HepG2 (cell line): ENCODE results near the gene MTSS2. TPM values are rescaled to one million over a fixed set of nuclear protein-coding genes. Genes with fewer than 3 reads are reported as not detected.

Experiments
- AHR ChIP-seq: IDR thresholded peaks from 2 replicates; pipeline ENCODE4 v1.6.1; 2018; ENCODE audit warnings: missing genetic modification reagents, missing compliant biosample characterization
- BCLAF1 ChIP-seq: fragments of 450-650 bp; IDR thresholded peaks from 2 replicates; pipeline ENCODE4 v1.6.1; 2017; ENCODE audit warnings: mild to moderate bottlenecking
- CSRNP2 ChIP-seq: sonication (generic); formaldehyde crosslinking; conservative IDR thresholded peaks from 2 replicates; pipeline ENCODE4 v1.8.0; 2022; ENCODE audit warnings: low read depth, missing genetic modification reagents
- E2F5 ChIP-seq: sonication (generic); formaldehyde crosslinking; conservative IDR thresholded peaks from 2 replicates; pipeline ENCODE4 v1.4.0; 2020; ENCODE audit warnings: missing genetic modification reagents
- ESRRA ChIP-seq: sonication (generic); formaldehyde crosslinking; IDR thresholded peaks from 2 replicates; pipeline ENCODE4 v1.5.1; 2020; ENCODE audit warnings: mild to moderate bottlenecking, low read depth, missing genetic modification reagents
- HDAC2 ChIP-seq: sonication (generic); formaldehyde crosslinking; IDR thresholded peaks from 2 replicates; pipeline ENCODE4 v1.4.0; 2020; ENCODE audit warnings: missing genetic modification reagents
- IRF2 ChIP-seq: IDR thresholded peaks from 2 replicates; pipeline ENCODE4 v1.6.1; 2018; ENCODE audit warnings: missing genetic modification reagents, missing compliant biosample characterization
- MED13 ChIP-seq: sonication (generic); formaldehyde crosslinking; IDR thresholded peaks from 2 replicates; pipeline ENCODE4 v1.5.0; 2020; ENCODE audit warnings: missing genetic modification reagents
- MYNN ChIP-seq: sonication (generic); formaldehyde crosslinking; IDR thresholded peaks from 2 replicates; pipeline ENCODE4 v1.4.0; 2020; ENCODE audit warnings: mild to moderate bottlenecking, low read depth, missing genetic modification reagents
- NFATC3 ChIP-seq: sonication (generic); formaldehyde crosslinking; IDR thresholded peaks from 2 replicates; pipeline ENCODE4 v1.5.1; 2020; ENCODE audit warnings: mild to moderate bottlenecking, missing genetic modification reagents
- SRF ChIP-seq: IDR thresholded peaks from 2 replicates; pipeline ENCODE4 v1.6.1; 2011; ENCODE audit warnings: mild to moderate bottlenecking, low read depth, low read length, moderate library complexity
- ZFP90 ChIP-seq: sonication (generic); formaldehyde crosslinking; IDR thresholded peaks from 2 replicates; pipeline ENCODE4 v1.8.0; 2022; ENCODE audit warnings: missing genetic modification reagents, mild to moderate bottlenecking, inconsistent platforms, borderline replicate concordance
- ZKSCAN1 ChIP-seq: fragments of 150-350 bp; IDR thresholded peaks from 2 replicates; pipeline ENCODE4 v1.6.1; 2014; ENCODE audit warnings: low read length
- ZKSCAN8 ChIP-seq: IDR thresholded peaks from 2 replicates; pipeline ENCODE4 v1.6.1; 2016; ENCODE audit warnings: borderline replicate concordance, missing genetic modification reagents, missing compliant biosample characterization
- ZMYM2 ChIP-seq: sonication (generic); formaldehyde crosslinking; IDR thresholded peaks from 2 replicates; pipeline ENCODE4 v1.8.0; 2022; ENCODE audit warnings: mild to moderate bottlenecking, missing genetic modification reagents
- ZNF124 ChIP-seq: sonication (generic); formaldehyde crosslinking; IDR thresholded peaks from 2 replicates; pipeline ENCODE4 v1.4.0; 2020; ENCODE audit warnings: missing genetic modification reagents
- ZNF18 ChIP-seq: sonication (generic); formaldehyde crosslinking; IDR thresholded peaks from 2 replicates; pipeline ENCODE4 v1.8.0; 2022; ENCODE audit warnings: mild to moderate bottlenecking, missing genetic modification reagents; ENCODE audit not compliant: insufficient replicate concordance
- ZNF430 ChIP-seq: sonication (generic); formaldehyde crosslinking; IDR thresholded peaks from 2 replicates; pipeline ENCODE4 v1.9.0; 2021; ENCODE audit warnings: mild to moderate bottlenecking, missing genetic modification reagents
- ZNF441 ChIP-seq: sonication (generic); formaldehyde crosslinking; IDR thresholded peaks from 2 replicates; pipeline ENCODE4 v1.7.0; 2021; ENCODE audit warnings: missing genetic modification reagents, borderline replicate concordance
- ZNF572 ChIP-seq: sonication (generic); formaldehyde crosslinking; IDR thresholded peaks from 2 replicates; pipeline ENCODE4 v1.5.1; 2020; ENCODE audit warnings: mild to moderate bottlenecking, missing genetic modification reagents
- ZNF766 ChIP-seq: sonication (generic); formaldehyde crosslinking; IDR thresholded peaks from 2 replicates; pipeline ENCODE4 v1.5.0; 2020; ENCODE audit warnings: missing genetic modification reagents, borderline replicate concordance
- polyA plus RNA-seq, 8 experiments: library from polyadenylated mRNA; depleted of rRNA in 3 of 8; stranded (reverse) in 7 of 8; unstranded in 1 of 8; fragments of >200 nt; fragmentation: Illumina TruSeq in 4 of 8; extraction: Trizol in 4 of 8; gene quantifications; 2 replicates each; pipeline versions ENCODE4 v1.2.1 to v1.2.3, GENCODE V29; 2011 to 2016; ENCODE audit warnings: low read depth in 4 of 8, missing spikeins in 1 of 8, mixed read lengths in 1 of 8; ENCODE audit not compliant: insufficient read depth in 1 of 8
- total RNA-seq, 5 experiments: library from RNA; depleted of rRNA; stranded (reverse); fragments of >200 nt; fragmentation: Illumina TruSeq; extraction: Trizol; gene quantifications; 2 replicates each; pipeline ENCODE4 v1.2.3, GENCODE V29; 2016; ENCODE audit warnings: low read depth in 1 of 5
- TF ChIP-seq, protein P1 (sequence below): sonication (generic); formaldehyde crosslinking; IDR thresholded peaks from 2 replicates; pipeline ENCODE4 v1.5.0; 2020; ENCODE audit warnings: missing genetic modification reagents

The MTSS2 gene
- total and polyA plus RNA-seq, 2 of the 13 experiments (the other 11 are each of a cell fraction or from before 2014, with no cell fraction given) = 132 to 242 TPM

GRCh38 chr16:70724146-70725023 is 38.5 kb upstream of the MTSS2 start (continued):
- TF ChIP-seq HDAC2 (CRISPR knock-in tag) (peak; percentile 57), ZFP90 (CRISPR knock-in tag) (peak; percentile 60; the same call in 1 of the 2 replicates), SRF (peak; percentile 20; the same call in 1 of the 2 replicates), ZNF441 (peak; percentile 43; the same call in 1 of the 2 replicates), ZKSCAN8 (CRISPR knock-in tag) (0 out of 2 replicates have a peak, but pooled peaks have one; percentile 27), ESRRA (CRISPR knock-in tag) (peak; percentile 97), ZNF572 (CRISPR knock-in tag) (no peak), BCLAF1 (no peak), AHR (peak; percentile 10; the same call in 1 of the 2 replicates), ZKSCAN1 (no peak; the same call in 1 of the 2 replicates), ZMYM2 (CRISPR knock-in tag) (0 out of 2 replicates have a peak, but pooled peaks have one; percentile 74), E2F5 (CRISPR knock-in tag) (no peak), ZNF18 (CRISPR knock-in tag) (peak; percentile 68), CSRNP2 (CRISPR knock-in tag) (no peak), ZNF766 (CRISPR knock-in tag) (0 out of 2 replicates have a peak, but pooled peaks have one; percentile 9), NFATC3 (CRISPR knock-in tag) (no peak), MED13 (CRISPR knock-in tag) (peak; percentile 85), MYNN (CRISPR knock-in tag) (no peak; the same call in 1 of the 2 replicates), ZNF124 (peak; percentile 90), ZNF430 (CRISPR knock-in tag) (peak; percentile 69), IRF2 (CRISPR knock-in tag) (peak; percentile 32)
- TF ChIP-seq, protein P1, sequence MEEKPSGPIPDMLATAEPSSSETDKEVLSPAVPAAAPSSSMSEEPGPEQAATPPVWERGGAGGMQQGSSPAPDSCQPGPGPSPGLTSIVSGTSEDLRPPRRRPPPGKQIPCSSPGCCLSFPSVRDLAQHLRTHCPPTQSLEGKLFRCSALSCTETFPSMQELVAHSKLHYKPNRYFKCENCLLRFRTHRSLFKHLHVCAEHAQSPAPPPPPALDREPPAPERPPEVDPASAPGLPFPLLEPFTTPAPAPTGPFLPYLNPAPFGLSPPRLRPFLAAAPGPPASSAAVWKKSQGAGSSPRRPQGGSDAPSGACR (CRISPR knock-in tag) = 0 out of 2 replicates have a peak, but pooled peaks have one; percentile 37
